Right forelimb (tissue), 1 donor: ENCODE data around the gene TLCD4.
"Not testable (repeated sequence)": the region's sequence is repeated elsewhere in the genome, so short reads cannot be mapped to it uniquely, and the experiment has no call there.

Experiments used
- DNase-seq: peaks from one replicate; pipeline ENCODE4 v3.0.0-alpha.2; 2018

TLCD4 gene, protein sequence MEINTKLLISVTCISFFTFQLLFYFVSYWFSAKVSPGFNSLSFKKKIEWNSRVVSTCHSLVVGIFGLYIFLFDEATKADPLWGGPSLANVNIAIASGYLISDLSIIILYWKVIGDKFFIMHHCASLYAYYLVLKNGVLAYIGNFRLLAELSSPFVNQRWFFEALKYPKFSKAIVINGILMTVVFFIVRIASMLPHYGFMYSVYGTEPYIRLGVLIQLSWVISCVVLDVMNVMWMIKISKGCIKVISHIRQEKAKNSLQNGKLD

GRCh38 chr1:95117207-95118066, at the start of gene TLCD4:
Gene TLCD4, plus strand, starts transcription at chr1:95117355. Its CDS starts 26,547 bp downstream, at chr1:95143902.
- peak; percentile 80 for DNase-seq

- no peak for DNase-seq
Measured at GRCh38 chr1:95067568-95067967, 49.6 kb upstream of the TLCD4 start.

GRCh38 chr1:95068956-95069709, 48.0 kb upstream of the TLCD4 start:
- DNase-seq: no peak

DNA sequence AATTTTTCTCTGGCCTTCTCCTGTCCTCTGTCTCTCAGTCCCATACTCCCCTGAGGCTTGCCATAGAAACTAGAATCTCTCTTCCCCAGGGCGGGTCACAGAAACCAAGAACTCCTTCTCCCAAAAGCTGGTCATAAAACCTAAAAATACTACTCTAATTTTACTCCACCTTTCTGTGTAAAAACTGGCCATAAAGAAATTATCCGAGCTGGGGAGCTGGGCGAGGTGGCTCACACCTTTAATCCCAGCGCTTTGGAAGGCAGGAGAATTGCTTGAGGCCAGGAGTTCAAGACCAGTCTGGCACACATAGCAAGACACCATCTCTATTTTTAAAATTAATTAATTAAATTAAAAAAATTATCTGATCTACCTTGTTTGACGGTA, 47.5 kb upstream of the TLCD4 start:
- no peak for DNase-seq

DNA sequence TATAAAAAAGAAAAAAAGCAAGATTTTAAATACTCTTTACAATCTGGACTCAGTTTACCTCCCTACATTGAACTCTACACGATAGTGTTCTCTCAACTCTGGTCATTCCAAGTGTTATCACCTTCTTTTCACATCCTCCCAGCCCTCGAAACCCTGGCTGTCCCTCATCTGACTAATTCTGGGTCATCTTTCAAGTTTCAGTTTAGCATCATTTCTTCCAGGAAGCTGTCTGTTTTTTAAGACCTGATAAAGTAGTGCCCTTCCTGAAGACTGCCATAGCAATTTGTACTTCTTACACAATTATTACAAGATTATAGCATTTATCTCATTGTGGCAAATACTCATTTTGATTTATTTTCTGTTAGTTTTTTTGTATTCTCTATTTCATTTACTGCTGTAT, 45.6 kb upstream of the TLCD4 start:
- no peak for DNase-seq

- DNase-seq: no peak
Measured at GRCh38 chr1:95072117-95072516, 45.0 kb upstream of the TLCD4 start.

GRCh38 chr1:95072532-95073419, 44.4 kb upstream of the TLCD4 start, which contains the start of gene ALG14:
Gene ALG14, minus strand, starts transcription at chr1:95072951. Its CDS starts 53 bp downstream, at chr1:95072898.
- peak; percentile 97 for DNase-seq

- no peak for DNase-seq
Measured at GRCh38 chr1:95073446-95073845, 43.7 kb upstream of the TLCD4 start.

GRCh38 chr1:95076034-95076433, 41.1 kb upstream of the TLCD4 start:
- DNase-seq: no peak

DNA sequence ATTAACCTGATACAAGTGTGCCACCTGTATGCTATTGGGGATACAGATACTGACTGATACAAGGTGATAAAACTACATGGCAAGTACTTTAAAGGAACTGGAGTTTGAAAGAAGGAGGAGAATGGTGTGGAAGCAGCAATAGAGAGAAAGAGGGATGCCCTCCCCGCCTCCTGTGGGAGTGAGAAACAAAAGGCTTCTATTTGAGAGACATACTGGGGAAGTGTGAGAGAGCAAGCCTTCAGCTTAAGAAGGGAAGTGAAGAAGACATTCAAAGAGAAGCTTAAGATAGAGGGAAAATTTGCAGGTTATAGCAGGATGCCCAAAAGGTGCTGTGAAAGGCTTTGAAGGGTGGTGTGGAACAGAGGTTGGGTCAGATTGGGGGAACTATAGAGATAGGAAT, 36.7 kb upstream of the TLCD4 start:
- DNase-seq: no peak

DNA sequence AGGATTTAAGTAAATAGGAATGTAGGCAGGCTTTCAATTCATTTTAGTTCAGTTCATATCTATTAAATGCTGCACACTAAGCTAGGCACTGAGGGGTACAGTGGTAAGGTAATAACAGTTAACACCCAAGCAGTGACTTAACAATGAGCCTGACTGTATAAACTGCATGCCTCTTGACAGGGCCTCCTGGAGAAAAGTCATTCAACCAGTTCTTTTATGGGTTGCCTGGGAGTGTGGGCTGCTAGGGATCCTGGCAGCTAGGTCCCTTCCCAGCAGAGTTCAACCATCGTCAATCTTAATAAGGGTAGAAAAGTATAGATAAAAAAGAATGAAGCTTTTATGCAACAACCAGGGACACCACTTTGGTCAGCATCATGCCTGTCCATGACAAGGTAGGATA, 36.3 kb upstream of the TLCD4 start:
- DNase-seq: no peak

DNA sequence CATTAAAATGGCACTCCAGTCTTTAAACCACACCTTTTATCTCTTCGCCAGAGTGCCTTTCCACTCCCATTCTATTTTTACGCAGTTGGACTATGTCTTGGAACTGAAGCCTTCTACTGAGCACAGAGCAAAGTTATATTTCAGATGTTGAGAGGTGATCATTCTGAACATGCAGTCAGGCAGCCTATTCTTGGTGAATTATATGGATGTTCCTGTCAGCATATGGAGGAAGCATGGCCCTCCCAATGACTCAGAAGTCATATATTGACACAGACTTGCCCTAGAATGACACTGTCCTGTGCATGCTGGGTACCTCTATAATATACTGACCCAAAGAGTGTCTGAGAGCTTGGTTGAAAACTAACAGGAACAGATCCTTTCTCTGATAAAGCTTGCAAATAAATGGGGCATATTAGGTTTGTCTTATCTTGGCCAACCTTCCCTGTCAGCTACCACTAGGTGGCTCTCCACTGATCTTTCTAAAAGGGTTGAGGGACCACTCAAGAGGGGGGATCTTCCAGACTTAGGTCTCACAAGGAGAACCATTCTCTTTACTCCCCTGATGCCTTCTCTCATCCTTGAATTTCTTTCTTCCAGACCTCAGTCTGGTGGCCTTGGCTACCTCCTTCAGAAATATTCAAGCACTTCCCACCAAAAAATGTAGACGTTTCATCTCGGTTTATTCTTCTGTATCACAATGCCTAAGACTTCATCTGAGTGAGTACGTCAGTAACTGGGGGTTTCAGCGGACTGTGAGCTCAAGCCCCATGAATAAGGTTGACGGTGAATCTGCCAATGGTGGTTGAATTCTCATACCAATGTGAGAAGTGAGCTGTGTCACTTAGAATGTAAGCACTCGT, 32.6 kb upstream of the TLCD4 start:
- no peak for DNase-seq

DNA sequence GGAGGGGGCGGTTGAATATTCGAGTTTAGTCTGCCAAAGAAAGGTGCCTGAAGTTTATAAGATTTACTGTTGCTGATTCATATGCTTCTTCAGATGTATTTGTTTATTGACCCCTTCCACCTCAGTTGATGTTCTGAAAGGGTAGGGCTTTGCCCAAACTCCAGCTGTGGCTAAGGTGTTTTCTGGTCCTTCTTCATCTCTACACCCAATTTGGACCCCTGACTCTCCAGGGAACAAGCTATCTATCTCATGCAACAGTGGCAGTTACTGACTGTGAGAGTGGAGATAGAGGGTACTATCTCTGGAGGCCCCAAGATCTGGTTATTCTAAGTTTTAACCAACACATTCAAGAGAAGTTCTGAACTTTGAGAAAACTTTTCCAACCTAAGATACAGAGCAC, 31.8 kb upstream of the TLCD4 start:
- no peak for DNase-seq

DNA sequence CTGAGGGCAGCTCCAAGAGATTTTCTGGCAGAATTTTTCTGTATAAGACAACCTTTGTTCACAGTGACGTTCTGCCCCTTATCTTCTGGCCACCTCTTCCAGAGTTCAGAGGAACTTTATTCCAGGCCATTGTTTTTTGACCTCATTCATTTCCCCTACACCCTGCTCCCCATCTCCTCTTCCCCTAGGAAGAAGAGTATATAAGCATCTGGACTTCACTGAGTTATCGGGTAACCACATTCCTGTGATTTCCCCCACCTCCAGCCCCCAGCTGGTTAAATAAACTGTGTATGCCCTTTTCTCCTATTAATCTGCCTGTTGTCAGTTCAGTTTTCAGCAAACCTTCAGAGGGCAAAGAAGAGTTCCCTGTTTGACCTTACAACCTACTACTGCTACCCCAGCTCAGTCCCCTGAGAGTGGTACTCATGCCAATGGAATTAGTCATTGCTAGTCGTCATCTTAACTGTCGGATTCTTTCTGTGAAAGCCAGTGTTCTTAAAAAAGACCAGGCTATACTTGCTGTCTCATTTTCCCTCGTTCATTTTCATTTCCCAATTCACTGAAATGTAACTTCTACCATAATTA, 30.1 kb upstream of the TLCD4 start:
- DNase-seq: no peak

GRCh38 chr1:95088303-95088702, 28.9 kb upstream of the TLCD4 start:
- DNase-seq: no peak

- no peak for DNase-seq
Measured at GRCh38 chr1:95089650-95090287, 27.4 kb upstream of the TLCD4 start.

DNA sequence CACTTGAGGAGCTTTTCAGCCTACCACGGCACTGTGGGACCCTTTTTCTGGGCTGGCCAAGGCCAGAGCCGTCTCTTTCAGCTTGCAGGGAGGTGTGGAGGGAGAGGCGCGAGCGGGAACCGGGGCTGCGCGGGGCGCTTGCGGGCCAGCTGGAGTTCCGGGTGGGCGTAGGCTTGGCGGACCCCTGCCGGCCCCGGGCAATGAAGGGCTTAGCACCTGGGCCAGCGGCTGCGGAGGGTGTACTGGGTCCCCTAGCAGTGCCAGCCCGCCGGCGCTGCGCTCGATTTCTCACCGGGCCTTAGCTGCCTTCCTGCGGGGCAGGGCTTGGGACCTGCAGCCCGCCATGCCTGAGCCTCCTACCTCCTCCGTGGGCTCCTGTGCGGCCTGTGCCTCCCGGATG, 25.9 kb upstream of the TLCD4 start:
- DNase-seq: not testable (repeated sequence)

DNA sequence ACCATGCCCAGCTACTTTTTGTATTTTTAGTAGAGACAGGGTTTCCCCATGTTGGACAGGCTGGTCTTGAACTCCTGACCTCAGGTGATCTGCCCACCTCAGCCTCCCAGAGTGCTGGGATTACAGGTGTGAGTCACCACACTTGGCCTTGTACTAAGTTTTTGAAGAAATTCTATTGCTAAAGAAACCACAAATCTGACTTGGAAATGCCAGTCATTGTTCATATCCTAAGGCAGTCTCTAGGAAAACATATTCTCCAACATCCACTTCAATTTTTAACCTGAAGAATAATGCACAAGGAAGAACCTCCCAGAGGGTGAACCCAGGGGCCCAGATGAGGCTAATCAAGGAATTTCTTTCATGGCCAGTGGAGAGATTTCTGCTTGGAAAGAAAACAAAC, 24.3 kb upstream of the TLCD4 start:
- DNase-seq: not testable (repeated sequence)

GRCh38 chr1:95093296-95093695, 23.9 kb upstream of the TLCD4 start:
- DNase-seq: no peak

DNA sequence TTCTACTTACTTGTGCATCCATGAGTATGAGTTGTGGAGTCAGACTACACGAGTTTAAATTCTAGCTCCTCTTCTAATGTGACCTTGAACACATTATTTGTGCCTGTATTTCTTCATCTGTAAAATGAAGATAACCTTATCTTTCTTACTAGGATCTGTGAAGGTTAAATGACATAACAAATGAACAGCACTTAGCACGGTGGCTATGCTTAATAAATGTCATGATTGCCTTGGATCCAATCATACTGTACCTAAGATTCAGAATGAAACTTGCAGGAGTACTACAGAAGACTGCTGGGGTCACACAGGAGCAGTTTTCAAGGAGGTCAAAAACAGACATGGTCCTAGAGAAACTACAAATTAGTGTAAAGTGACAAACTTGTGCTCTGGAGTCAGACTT, 22.2 kb upstream of the TLCD4 start:
- no peak for DNase-seq

GRCh38 chr1:95095833-95096217, 21.3 kb upstream of the TLCD4 start:
- DNase-seq: no peak
